Peyer's patch (tissue), 4 donors: ENCODE data around the gene XYLB.

ENCODE experiments used
- CTCF ChIP-seq, 6 experiments: fragments of 450-650 bp in 4 of 6; fragments of 200-600 bp in 2 of 6; sonication (generic) in 1 of 6; IDR thresholded peaks; one replicate each; pipeline ENCODE4 v1.5.1; 2017 to 2019; ENCODE audit warnings: antibody characterized with exemption in 6 of 6, mild to moderate bottlenecking in 3 of 6, moderate library complexity in 1 of 6
- POLR2A ChIP-seq, 2 donors: fragments of 450-650 bp; IDR thresholded peaks; one replicate each; pipeline ENCODE4 v1.5.1; 2017; ENCODE audit warnings: antibody characterized with exemption in 2 of 2, mild to moderate bottlenecking in 2 of 2, moderate library complexity in 2 of 2

GRCh38 chr3:38361496-38361895, 14.9 kb downstream of the XYLB start:
- TF ChIP-seq CTCF (IDR thresholded peaks at IDR 0.05) (no peak), POLR2A (IDR thresholded peaks at IDR 0.05) (no peak)
